Prostate gland (tissue), 2 donors: ENCODE data around the gene PRKCQ.

Source experiments
- CTCF ChIP-seq, 4 experiments: fragments of 200-600 bp in 2 of 4; fragments of 450-650 bp in 2 of 4; sonication (generic) in 2 of 4; IDR thresholded peaks; 1 replicate in 3 of 4; 2 replicates in 1 of 4; pipeline ENCODE4 v1.5.1; 2016 to 2019; ENCODE audit warnings: antibody characterized with exemption in 4 of 4, mild to moderate bottlenecking in 2 of 4, moderate library complexity in 2 of 4
- POLR2A ChIP-seq: fragments of 450-650 bp; IDR thresholded peaks from one replicate; pipeline ENCODE4 v1.6.1; 2016; ENCODE audit warnings: antibody characterized with exemption, mild to moderate bottlenecking
- POLR2AphosphoS5 ChIP-seq: sonication (generic); formaldehyde crosslinking; IDR thresholded peaks from one replicate; pipeline ENCODE4 v1.6.1; 2017; ENCODE audit warnings: antibody characterized with exemption

GRCh38 chr10:6382081-6382480 is 198.0 kb downstream of the PRKCQ start:
- TF ChIP-seq CTCF (IDR thresholded peaks at IDR 0.05) (no peak), POLR2AphosphoS5 (no peak), POLR2A (no peak)
